HG02840 (cell line): Measurements from ENCODE around the gene PXDN.
"Not testable (repeated sequence)": the region's sequence is repeated elsewhere in the genome, so short reads cannot be mapped to it uniquely, and the experiment has no call there.

ENCODE experiments used
- ATAC-seq: cut with Tn5 transposase; IDR thresholded peaks from one replicate; pipeline ENCODE4 v1.9.1; 2021; ENCODE audit warnings: mild to moderate bottlenecking, moderate library complexity, moderate number of reproducible peaks; ENCODE audit not compliant: unreplicated experiment, low FRiP score

The PXDN gene

DNA sequence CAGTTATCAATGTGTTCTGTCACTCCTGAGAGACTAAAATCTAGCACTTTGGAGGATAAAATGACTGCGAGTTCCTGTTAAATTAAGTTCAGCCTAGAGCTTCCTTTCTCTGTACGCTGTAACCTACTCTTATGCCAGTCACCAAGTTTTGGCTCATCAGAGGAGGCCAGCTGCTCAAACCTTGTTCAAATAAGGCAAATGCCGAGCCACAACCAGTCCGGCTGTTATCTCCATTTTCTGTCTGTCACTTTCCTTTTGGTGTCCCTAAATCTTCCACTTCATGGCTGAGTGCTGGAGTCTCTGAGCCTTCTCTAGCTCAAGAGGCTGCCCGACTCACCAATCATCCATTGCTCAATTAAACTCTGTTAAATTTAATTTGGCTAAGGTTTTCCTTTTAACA is 33.5 kb upstream of the PXDN start:
- no peak for ATAC-seq

DNA sequence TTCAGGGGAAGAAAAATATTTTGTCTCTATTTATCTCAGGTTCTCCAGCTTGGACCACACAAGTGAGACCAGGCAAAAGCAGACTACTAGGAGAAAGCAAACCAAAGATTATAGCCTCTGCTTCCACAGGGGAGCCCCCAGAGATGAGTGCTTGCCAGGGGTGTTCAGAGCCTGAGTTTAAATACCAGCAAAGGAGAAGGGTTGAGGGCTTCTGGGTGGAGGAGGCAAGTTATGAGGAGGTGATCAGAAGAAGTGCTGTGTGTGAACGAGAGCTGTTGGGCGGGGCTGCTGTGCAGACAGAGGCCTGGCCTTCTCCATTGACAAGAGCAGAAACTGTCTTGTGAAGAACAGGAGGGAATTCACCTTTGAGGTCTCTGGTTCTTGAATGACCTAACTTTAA is 32.8 kb upstream of the PXDN start:
- no peak for ATAC-seq

DNA sequence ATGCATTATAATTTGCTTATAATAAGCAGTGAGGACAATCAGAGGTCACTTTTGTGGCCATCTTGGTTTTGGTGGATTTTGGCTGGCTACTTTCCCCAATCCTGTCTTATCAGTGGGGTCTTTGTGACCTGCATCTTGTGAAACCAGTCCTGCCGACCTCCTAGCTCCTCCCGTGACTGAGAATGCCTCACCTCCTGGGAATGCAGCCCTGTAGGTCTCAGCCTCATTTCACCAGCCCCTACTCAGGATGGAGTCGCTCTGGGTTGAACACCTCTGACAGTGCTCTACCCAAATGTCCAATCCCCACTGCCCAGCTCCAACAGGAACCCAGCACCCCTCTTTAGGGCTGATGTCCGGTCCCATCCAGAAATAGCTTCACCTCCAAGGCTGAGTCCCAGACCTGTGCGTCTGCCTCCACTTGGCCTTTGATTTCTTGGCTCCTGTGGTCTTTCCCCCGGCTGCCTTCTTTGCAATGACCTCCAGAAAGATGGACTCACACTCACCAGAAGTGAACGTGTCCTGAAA is 31.3 kb upstream of the PXDN start:
- ATAC-seq = no peak

DNA sequence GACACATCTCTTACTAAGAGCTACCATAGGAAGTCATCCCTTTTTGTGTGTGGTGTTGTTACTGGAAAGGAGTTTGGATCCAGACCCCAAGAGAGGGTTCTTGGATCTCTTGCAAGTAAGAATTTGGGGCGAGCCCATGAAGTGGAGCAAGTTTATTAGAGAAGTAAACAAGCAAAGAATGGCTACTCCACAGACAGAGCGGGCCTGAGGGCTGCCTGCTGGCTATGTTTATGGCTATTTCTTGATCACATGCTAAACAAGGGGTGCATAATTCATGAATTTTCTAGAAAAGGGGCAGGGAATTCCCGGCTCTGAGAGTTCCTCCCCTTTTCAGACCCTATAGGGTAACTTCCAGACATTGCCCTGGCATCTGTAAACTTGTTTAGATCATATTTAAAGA is 30.6 kb upstream of the PXDN start:
- no peak for ATAC-seq

DNA sequence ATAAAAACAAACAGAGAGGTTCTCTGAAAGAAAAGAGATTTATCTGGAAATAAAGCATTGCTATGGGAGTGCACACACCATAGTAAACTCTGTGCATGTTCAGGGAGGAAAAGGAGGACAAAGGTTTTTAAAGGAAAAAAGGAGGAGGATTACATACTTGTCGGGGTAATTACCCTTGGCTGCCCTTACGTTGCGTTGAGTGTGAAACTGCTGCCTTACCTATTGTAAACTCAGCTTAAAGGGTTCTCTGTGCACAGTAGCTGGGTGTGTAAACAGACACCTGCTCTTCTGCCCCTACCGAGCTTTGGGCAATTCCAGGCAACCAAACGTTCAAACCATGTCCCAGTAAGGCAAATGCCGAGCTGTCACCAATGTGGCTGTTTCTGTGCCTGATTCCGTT is 29.6 kb upstream of the PXDN start:
- ATAC-seq = no peak

DNA sequence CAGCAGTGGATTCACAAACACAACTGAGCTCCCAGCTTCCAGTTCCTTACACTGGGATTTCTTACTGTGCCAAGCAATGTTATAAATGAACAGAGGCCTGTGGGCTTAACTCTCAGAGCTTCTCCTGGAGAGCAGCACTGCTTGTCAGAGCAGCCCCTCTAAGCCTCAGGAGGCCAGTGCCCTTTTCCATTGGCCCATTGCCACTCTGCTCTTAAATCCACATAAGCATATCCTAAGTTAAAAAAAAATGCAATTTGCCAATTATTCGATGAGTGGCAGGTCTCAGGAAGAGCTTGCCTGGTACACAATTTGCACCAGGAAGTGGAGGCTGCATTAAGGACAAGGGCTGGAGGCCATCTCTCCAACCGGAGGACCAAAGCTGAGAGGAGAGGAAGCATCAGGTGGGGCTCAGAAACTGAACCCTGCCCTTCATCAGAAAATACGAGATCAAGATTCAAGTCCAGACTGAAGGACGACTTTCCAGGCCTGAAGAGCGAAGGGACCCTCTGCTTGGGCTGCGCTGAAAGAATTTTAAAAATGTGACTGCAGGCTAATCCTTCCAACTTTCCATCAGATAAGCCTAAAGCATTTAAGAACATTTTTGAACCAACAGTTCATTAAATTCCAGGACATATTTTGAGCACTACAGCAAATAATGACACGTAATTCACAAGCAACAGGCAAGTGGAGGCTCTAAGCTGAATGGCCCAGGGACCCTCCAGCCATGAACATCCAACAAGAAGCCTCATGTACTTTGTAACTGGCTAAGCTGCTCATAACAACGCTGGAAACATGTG is 28.4 kb upstream of the PXDN start:
- no peak for ATAC-seq

DNA sequence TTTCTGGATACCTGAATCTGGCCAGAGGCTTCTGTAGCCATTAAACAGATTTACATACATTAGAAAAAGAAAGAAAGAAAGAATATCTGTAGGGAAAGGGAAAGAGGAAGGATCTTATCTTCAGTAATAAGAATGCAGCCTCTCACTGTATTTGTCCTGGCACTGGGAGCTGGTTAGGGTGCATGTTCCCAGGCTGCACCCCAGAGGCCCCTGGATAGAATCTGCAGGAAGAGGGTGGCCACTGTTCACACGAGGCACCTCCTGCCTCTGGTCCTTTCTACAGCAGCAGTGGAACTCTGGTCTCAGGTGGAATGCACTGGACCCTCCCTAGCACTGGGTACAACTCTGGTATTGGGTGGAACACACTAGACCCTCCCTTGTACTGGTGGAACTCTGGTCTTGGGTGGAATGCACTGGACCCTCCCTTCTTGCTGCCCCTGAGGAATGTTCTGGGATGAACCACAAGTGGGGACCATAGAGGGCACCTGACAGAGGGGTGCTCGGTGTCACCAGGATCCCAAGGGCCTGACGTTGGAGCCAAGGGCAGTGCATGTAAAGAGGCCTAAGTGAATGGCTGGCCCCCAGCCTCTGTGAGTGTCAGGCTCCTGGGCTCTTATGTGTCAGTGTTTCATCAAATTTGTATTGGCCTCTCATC is 27.4 kb upstream of the PXDN start:
- ATAC-seq = no peak

DNA sequence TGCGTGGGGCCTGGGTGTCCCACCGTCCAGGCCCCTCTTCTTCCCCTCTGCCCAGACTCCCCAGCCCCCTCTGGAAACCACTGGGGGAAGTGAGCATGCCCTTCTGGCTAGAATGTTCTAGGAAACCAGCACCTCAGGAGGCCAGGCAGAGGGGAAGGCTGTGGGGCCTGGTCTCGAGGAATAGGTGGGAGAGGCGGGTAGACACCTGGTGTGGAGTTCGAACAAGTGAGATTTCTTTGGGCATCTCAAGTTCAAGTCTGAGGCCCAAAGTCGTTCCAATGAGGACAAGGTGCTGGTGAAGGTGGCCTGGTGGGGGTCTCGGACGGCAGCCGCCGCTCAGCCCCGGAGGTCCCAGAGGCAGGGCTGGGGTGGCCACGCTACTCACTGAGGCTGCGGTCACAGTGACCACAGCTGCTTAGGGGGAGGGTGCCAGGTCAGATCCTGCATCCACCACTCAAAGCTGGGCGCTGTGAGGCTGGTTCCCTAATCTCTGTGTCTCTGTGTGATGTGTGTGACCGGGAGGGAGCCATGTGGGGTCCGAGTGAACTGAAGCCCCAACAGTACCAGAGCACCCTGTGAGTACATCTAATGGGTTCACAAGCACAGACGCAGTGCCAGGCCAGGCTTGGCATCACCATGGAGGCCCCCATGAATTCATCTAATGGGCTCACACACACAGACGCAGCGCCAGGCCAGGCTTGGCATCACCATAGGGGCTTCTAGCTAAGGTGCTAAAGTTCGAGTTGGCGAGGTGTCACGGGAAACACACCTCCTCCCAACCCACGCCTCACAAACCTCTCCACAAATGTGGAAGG is 26.5 kb upstream of the PXDN start:
- ATAC-seq = no peak

DNA sequence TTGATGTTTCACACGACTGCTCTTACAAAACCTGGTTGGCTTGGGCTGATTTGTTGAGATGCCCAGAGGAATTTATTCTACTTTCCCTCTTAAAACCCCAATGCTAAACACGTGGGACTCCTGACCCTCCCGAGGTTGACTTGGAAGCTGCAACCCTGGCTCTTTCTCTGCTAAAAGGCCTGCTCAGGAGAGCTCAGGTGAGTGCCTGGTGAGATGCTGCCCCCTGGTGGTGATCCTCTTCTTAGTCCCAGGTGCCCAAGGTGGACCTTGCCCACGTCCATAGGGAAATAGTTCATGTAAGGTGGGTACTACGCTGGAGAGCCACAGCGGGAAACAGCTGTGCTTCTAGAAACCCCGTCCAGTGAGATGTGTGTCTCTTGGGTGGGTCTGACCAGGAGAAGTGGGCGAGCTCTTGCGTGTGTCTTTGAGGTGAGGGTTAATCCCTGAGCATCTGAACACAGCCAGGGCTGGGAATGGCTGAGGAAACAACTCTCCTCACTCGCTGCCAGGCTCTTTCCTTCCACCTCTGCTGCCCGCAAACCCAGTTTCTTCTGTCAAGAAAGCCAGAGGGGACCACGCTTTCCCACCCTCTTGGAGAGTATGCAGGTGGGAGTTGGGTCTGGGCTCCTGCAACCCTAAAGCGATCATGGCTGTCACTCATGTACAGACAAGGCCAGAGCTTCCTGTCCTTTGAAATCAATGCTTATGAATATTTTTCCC is 25.5 kb upstream of the PXDN start:
- no peak for ATAC-seq

DNA sequence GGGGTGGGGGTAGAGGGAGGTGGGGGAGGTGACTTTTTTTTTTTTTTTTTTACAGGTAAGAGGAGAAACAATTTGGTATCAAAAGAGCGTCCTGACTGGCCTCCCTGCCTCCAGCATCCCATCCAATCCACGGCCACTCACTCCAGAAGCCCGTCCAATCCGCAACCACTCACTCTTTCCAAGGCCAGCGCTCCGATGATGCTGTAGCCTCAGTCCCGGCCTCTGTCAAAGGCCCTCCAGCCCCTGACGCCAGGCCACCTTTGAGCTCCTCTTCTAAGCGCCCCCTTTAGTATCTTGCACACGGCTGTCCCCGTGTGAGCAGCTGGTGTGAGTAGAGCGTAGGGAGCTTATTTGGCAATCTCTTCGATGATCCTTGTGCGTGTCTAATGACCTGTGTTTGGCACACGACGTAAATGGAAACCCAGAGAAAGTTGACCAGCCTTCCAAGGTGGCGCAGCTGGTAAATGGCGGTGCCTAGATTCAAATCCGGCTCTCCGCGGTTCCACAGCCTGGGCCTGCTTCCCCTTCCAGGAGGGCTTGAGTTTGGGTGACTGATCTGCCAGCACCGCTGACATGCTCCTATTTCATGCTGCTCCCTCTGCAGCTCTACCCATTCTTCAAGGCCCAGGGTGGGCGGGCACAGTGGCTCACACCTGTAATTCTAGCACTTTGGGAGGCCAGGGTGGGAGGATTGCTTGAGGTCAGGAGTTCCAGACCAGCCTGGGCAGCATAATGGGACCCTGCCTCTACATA is 23.8 kb upstream of the PXDN start:
- no peak for ATAC-seq

DNA sequence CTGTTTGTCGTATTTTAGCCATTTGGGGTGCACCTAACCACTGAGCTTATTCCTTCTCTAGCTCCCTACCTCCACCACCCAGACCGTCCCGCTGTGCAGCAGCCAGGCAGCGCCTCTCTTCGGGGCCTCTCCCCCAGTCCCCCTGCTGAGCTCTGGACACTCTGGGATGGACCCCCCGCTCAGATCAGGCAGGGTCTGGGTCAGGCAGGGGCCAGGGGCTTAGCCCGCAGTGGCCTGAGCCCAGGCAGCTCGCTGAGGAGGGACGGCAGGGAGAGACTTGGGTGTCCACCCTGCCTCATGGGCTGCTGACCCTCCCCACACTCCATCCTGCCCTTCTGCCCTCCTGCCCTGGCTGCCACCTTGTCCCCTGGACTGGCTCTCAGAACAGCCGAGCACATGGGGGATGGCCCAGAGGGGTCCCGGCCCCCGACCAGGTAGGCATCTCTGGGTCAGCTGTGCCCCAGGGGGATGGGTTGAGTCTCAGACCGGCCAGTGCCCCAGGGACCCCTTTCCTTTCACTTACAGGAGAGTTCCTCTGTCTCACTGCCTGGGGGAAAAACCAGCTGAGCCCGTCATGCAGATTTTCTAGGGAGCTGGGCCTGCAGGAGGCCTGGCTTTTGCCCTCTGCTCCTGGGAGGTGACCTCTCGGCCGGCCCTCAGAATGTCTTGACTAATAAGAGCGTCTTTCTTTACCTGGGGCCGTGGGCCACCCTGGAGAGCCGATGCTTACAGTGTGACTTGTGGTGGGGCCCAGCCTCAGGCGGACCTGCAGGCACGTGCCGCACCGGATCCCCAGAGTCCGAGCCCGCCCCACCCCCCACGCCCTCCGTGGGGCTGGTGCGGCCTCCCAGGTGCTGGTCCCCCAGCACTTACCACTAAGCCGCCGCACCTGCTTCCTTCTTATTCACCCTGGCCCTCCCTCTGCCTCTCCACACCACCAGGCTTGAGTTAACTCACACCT is 22.8 kb upstream of the PXDN start:
- ATAC-seq = no peak

DNA sequence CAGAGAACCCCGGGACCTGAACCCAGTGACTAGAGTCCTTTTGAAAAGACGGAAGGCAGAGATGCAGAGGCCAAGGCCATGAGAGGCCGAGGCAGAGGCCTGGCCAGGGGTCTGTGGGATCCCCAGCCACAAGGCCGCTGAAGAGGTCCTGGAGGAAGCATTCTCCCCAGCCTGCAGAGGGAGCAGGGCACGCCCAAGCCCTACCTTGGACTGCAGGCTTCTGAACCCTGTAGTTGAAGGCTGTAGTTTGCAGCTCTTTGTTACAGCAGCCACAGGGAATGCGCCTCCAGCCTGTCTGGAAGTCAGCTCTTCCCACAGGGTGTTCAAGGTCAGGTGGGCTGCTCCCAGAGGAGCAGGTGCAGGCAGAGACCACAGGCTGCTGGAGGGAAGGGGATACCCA is 22.1 kb upstream of the PXDN start:
- no peak for ATAC-seq

DNA sequence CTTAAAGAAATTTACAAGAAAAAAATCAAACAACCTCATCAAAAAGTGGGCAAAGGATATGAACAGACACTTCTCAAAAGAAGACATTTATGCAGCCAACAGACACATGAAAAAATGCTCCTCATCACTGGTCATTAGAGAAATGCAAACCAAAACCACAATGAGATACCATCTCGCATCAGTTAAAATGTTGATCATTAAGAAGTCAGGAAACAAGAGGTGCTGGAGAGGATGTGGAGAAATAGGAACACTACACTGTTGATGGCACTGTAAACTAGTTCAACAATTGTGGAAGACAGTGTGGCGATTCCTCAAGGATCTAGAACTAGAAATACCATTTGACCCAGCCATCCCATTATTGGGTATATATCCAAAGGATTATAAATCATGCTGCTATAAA is 20.9 kb upstream of the PXDN start:
- ATAC-seq = not testable (repeated sequence)

DNA sequence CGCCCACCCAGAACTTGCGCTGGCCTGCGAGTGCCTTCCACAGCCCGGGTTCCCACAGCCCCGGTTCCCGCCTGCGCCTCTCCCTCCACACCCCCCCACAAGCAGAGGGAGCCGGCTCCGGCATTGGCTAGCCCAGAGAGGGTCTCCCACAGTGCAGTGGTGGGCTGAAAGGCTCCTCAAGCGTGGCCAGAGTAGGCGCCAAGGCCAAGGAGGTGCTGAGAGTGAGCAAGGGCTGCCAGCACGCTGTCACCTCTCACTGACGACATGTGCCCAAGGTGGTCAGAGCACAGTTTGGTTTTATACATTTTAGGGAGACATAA is 15.3 kb upstream of the PXDN start:
- no peak for ATAC-seq

DNA sequence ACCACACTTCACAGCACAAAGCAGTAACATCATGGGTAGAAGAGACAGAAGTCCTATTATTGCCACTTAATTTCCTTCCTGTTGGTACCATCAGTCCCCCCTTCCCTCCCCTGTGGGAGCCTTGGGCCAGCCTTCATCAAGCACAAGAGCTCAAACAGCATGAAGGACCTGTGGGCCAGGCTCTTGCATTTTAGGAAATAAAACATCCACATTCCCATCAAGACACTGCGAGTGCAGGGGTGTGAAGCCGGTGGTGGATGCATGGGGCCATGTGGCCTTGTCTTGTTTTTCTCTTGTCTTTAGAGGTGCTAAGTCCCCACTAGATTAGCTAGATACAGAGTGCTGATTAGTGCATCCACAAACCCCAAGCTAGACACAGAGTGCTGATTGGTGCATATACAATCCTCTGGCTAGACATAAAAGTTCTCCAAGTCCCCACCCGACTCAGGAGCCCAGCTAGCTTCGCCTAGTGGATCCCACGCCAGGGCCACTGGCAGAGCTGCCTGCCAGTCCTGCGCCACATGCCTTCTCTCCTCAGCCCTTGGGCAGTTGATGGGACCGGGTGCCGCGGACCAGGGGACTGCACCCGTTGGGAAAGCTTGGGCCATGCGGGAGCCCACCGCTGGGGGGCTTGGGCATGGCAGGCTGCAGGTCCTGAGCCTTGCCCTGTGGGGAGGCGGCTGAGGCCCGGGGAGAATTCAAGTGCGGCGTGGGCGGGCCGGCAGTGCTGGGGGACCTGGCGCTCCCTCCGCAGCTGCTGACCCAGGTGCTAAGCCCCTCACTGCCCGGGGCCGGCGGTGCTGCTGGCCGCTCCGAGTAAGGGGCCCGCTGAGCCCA is 14.7 kb upstream of the PXDN start:
- no peak for ATAC-seq

DNA sequence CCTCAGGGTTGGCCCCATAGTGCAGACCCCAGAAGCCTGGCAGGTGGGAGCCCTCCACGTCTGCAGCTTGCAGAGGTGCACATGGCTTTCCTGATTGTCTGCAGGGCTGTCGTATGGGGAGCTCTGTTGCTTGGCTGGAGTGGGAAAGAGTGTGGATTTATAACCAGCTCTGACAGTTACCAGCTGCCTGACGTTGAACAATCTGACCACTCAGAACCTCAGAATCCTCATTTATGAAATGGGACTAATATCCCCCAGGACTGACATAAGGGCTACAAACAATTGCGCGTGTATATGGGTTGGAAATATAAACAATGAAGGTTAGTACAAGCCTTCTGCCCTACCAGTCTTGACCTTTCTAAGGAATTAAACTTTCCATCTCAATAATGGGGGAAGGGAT is 13.9 kb upstream of the PXDN start:
- no peak for ATAC-seq

DNA sequence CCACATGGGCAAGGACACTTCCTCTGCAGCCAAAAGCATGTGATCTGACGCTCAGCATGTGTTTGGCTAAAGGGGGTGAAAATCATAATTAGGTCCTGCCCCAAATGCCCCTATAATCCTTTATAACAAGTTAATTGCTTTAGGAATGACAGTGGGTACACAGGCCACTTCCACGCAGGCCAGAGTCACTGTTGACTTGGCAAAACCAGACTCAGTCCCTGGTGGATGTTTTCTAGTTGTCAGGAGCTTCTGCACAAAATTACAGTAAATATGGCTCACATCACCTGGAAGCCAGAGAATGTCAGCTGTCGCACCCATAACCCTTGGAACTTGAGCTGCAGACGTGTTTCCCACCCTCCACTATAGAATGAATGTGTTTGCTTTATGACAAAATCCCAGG is 13.3 kb upstream of the PXDN start:
- ATAC-seq = no peak

DNA sequence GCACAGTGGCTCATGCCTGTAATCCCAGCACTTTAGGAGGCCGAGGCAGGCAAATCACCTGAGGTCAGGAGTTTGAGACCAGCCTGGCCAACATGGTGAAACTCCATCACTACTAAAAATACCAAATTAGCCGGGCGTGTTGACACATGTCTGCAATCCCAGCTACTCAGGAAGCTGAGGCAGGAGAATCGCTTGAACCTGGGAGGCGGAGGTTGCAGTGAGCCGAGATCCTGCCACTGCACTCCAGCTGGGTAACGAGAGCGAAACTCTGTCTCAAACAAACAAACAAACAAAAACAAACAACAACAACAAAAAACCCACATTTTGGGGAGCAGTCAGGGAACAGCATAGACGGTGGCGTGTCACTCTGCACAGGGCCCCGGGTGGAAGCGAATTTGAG is 12.8 kb upstream of the PXDN start:
- ATAC-seq = not testable (repeated sequence)
